ENCODE data around the gene IL3. TPM values are rescaled to one million over a fixed set of nuclear protein-coding genes. Genes with fewer than 3 reads are reported as not detected.

The IL3 gene
- total and polyA plus RNA-seq, 2 of the 4 experiments (the other 2 are of a cell fraction) = not detected

GRCh38 chr5:132102101-132102701 is 41.7 kb downstream of the IL3 start:
- peak overlapping the region; percentile 43; the same call in 1 of the 2 replicates for H3K18ac ChIP-seq (ENCODE audit: low read depth, low read length)
- peak overlapping the region; percentile 57; the same call in 1 of the 2 replicates for H4K5ac ChIP-seq (ENCODE audit: low read depth, low read length)
- peak overlapping the region; percentile 93 for H2AK9ac ChIP-seq (replicated peaks; ENCODE audit: low read depth, low read length, poor library complexity)
- H3K27ac ChIP-seq (ENCODE audit: insufficient read depth, low read length) = no peak overlapping the region
- no peaks in the 10 kb centered on the region for H3K79me1 ChIP-seq (ENCODE audit: low read depth in 1 of 2, low read length in 2 of 2)
- H2BK5ac ChIP-seq (ENCODE audit: low read depth, low read length, poor library complexity, severe bottlenecking) = peak overlapping the region; percentile 71
- H3K9me3 ChIP-seq (ENCODE audit: control insufficient read depth, insufficient read depth, low read length) = no peaks in the 10 kb centered on the region
- peaks cover 27% of the 10 kb centered on the region for H3K4me1 ChIP-seq (ENCODE audit: control insufficient read depth, insufficient read depth, low read length)
- no peaks in the 10 kb centered on the region for H3K27me3 ChIP-seq (ENCODE audit: control insufficient read depth, insufficient read depth, low read length)
- H4K8ac ChIP-seq (ENCODE audit: low read depth in 2 of 2, low read length in 2 of 2) = peak overlapping the region; percentile 58 to 79; a peak in 3 of 4 replicates
- peak overlapping the region; percentile 98 for H2BK20ac ChIP-seq (ENCODE audit: low read depth, low read length)
- H3K4me2 ChIP-seq (ENCODE audit: low read depth, low read length) = no peak overlapping the region
- H2BK15ac ChIP-seq (ENCODE audit: low read depth, low read length) = peak overlapping the region; percentile 96; the same call in 2 of the 3 replicates
- no peak for TF ChIP-seq ELK1 (IDR thresholded peaks at IDR 0.05; ENCODE audit: borderline replicate concordance, low read depth, low read length)
- no peak for TF ChIP-seq FOS (IDR thresholded peaks at IDR 0.05; ENCODE audit: low read depth, low read length)
- no peak for TF ChIP-seq POLR2A (IDR thresholded peaks at IDR 0.05; ENCODE audit: low read depth, low read length)
- TF ChIP-seq RAD21 (IDR thresholded peaks at IDR 0.05; ENCODE audit: low read length) = no peak
- TF ChIP-seq CTCF (conservative IDR thresholded peaks at IDR 0.05; ENCODE audit: low read depth, low read length) = no peak
- no peak for TF ChIP-seq BHLHE40 (IDR thresholded peaks at IDR 0.05; ENCODE audit: low read depth, low read length)
- no peak for TF ChIP-seq RFX5 (IDR thresholded peaks at IDR 0.05; ENCODE audit: low read depth, low read length)
- no peak for TF ChIP-seq SMC3 (IDR thresholded peaks at IDR 0.05; ENCODE audit: low read depth, low read length)
- no peak for TF ChIP-seq MXI1 (IDR thresholded peaks at IDR 0.05; ENCODE audit: borderline replicate concordance, low read depth, low read length)
- TF ChIP-seq MAZ (IDR thresholded peaks at IDR 0.05; ENCODE audit: borderline replicate concordance, low read depth, low read length) = no peak
- no peak for TF ChIP-seq NFE2L2 (IDR thresholded peaks at IDR 0.05; ENCODE audit: low read depth, low read length)
- TF ChIP-seq CHD1 (IDR thresholded peaks at IDR 0.05; ENCODE audit: low read depth, low read length) = no peak
- no peak for TF ChIP-seq USF2 (IDR thresholded peaks at IDR 0.05; ENCODE audit: low read depth, low read length)
- intact Hi-C loops (cut with micrococcal nuclease) = no loop called here
- no peaks in the 10 kb centered on the region for H3K36me3 ChIP-seq (ENCODE audit: control insufficient read depth, insufficient read depth, low read length)
- peak overlapping the region; percentile 74 for H2AFZ ChIP-seq (replicated peaks; ENCODE audit: low read length, poor library complexity)
- H4K91ac ChIP-seq (ENCODE audit: insufficient read depth, low read depth, low read length) = peak overlapping the region; percentile 92
- no TSS peak for BruUV-seq (replicated peaks)
- peak overlapping the region; percentile 100 for H2BK120ac ChIP-seq (ENCODE audit: low read depth, low read length)
- H3K9ac ChIP-seq (ENCODE audit: low read depth, low read length) = no peak overlapping the region
- DNase-seq (no peak), ATAC-seq (ENCODE audit: low read depth) (no peak)
- peak overlapping the region; percentile 92 for H3K14ac ChIP-seq (replicated peaks; ENCODE audit: low read depth, low read length)
- H3K4me3 ChIP-seq (ENCODE audit: insufficient read depth, low read depth, low read length) = no peak overlapping the region
- POLR2A ChIA-PET (ENCODE audit: unreplicated experiment) = no interaction called here
- dilution Hi-C loops (cut with HindIII; ENCODE audit: low sequenced_read_pairs, unreplicated experiment) = no loop called here
- peak overlapping the region; percentile 95; the same call in 1 of the 2 replicates for H2AK5ac ChIP-seq (ENCODE audit: low read depth, low read length)
- in situ Hi-C loops (cut with MboI; ENCODE audit: low sequenced_read_pairs) = no loop called here
- 100% methylated on average over 2 of the region's 5 CpGs; no CpG with 5 or more reads in 1 of the 2 experiments for WGBS, 2 experiments (ENCODE audit: extremely low coverage in 2 of 2, insufficient read length in 1 of 2)
- peaks cover 35% of the 10 kb centered on the region for H3K9me1 ChIP-seq (ENCODE audit: insufficient read depth, low read length)
- no peaks in the 10 kb centered on the region for H4K20me1 ChIP-seq (ENCODE audit: insufficient read depth, low read length)
- H3K56ac ChIP-seq (ENCODE audit: extremely low read depth, insufficient read depth, low read length) = no peak overlapping the region
- H3K4ac ChIP-seq (ENCODE audit: low read depth, low read length) = peak overlapping the region; percentile 99
- peak overlapping the region; percentile 78; the same call in 1 of the 2 replicates for H3K23ac ChIP-seq (ENCODE audit: low read depth, low read length)
- CTCF ChIA-PET = interaction anchor here (1.3 kb wide), 1 partner anchor 10 kb away, joined by 3 read pairs; no protein-coding TSS in a partner anchor
